Measurements from ENCODE around the gene OPCML.

GRCh38 chr11:132650969-132651720 is 881.2 kb downstream of the OPCML start:
- TF ChIP-seq REST (IDR thresholded peaks at IDR 0.05; ENCODE audit: unreplicated experiment) (no peak), CTCF (conservative IDR thresholded peaks at IDR 0.05; ENCODE audit: low read depth in 2 of 2) (no peak), EZH2 (IDR thresholded peaks at IDR 0.05; ENCODE audit: low read depth, unreplicated experiment) (no peak), POLR2AphosphoS5 (IDR thresholded peaks at IDR 0.05; ENCODE audit: low read depth) (no peak)

All from GM23338 (cell line).